A673 (cell line): ENCODE measurements around the gene SWI5. TPM values are rescaled to one million over a fixed set of nuclear protein-coding genes. Genes with fewer than 3 reads are reported as not detected.

Experiments
- BruUV-seq: library from RNA; stranded (reverse); fragments of 400-500 nt; replicated peaks from 2 replicates; lab custom pipeline; 2021; lab: Mats Ljungman, UMichigan
- CTCF ChIA-PET: fragments of 300-600 bp; sonication (Branson Sonifier 250); formaldehyde crosslinking; loops from one replicate; lab custom pipeline; 2022; ENCODE audit warnings: antibody characterized with exemption; lab: Charles Lee
- POLR2A ChIA-PET: fragments of 300-600 bp; sonication (Branson Sonifier 250); formaldehyde crosslinking; loops from one replicate; lab custom pipeline; 2022; ENCODE audit warnings: antibody characterized with exemption; ENCODE audit not compliant: low non-redundant PET; lab: Charles Lee
- DNase-seq: peaks from one replicate; pipeline ENCODE4 v3.0.0-alpha.2; 2015; ENCODE audit warnings: low spot score
- H3K27ac ChIP-seq: fragments of 200-600 bp; sonication (generic); 2 replicates; pipeline ENCODE4 v1.5.1; 2016; ENCODE audit warnings: mixed run types, low read depth, mild to moderate bottlenecking, mixed read lengths, antibody characterized with exemption, low read length; ENCODE audit not compliant: poor library complexity, severe bottlenecking
- H3K27me3 ChIP-seq: fragments of 200-600 bp; sonication (generic); replicated peaks from 2 replicates; pipeline ENCODE4 v1.6.1; 2017; ENCODE audit warnings: mixed run types, low read depth, mild to moderate bottlenecking, mixed read lengths, antibody characterized with exemption, low read length; ENCODE audit not compliant: insufficient read depth, poor library complexity
- H3K36me3 ChIP-seq: fragments of 200-600 bp; sonication (generic); 2 replicates; pipeline ENCODE4 v1.6.1; 2016; ENCODE audit warnings: mixed run types, mild to moderate bottlenecking, mixed read lengths, antibody characterized with exemption, low read length; ENCODE audit not compliant: insufficient read depth, poor library complexity, severe bottlenecking
- H3K4me1 ChIP-seq: fragments of 200-600 bp; sonication (generic); 2 replicates; pipeline ENCODE4 v1.6.1; 2017; ENCODE audit warnings: mixed run types, mild to moderate bottlenecking, mixed read lengths, antibody characterized with exemption, low read length; ENCODE audit not compliant: insufficient read depth, poor library complexity, severe bottlenecking
- H3K4me3 ChIP-seq: fragments of 200-600 bp; sonication (generic); 2 replicates; pipeline ENCODE4 v1.5.1; 2016; ENCODE audit warnings: low read depth, mixed run types, mild to moderate bottlenecking, mixed read lengths, low read length; ENCODE audit not compliant: poor library complexity, severe bottlenecking
- H3K9me3 ChIP-seq: fragments of 200-600 bp; sonication (generic); 2 replicates; pipeline ENCODE4 v1.6.1; 2016; ENCODE audit warnings: mixed run types, low read depth, mild to moderate bottlenecking, mixed read lengths, antibody characterized with exemption, low read length; ENCODE audit not compliant: poor library complexity, severe bottlenecking
- CTCF ChIP-seq: fragments of 300-800, 200-600 bp; sonication (generic); conservative IDR thresholded peaks from 2 replicates; pipeline ENCODE4 v1.5.1; 2017; ENCODE audit warnings: low read depth, mild to moderate bottlenecking, antibody characterized with exemption, low read length, moderate library complexity, mixed read lengths
- EZH2 ChIP-seq: fragments of 200-600 bp; sonication (generic); IDR thresholded peaks from 2 replicates; pipeline ENCODE4 v1.6.1; 2017; ENCODE audit warnings: borderline replicate concordance, low read depth, mild to moderate bottlenecking, mixed read lengths, antibody characterized with exemption, low read length; ENCODE audit not compliant: poor library complexity, severe bottlenecking
- intact Hi-C: fragments of 100-400 bp; cut with micrococcal nuclease; formaldehyde crosslinking; loops from one replicate; pipeline ENCODE4 v1.10.0; 2022; ENCODE audit not compliant: unreplicated experiment
- total RNA-seq: library from RNA; stranded (reverse); gene quantifications from 2 replicates; pipeline ENCODE4 v1.2.3, GENCODE V29; 2021

Gene SWI5
- total RNA-seq, 1 experiment from 2014 or later: 19.0 TPM

GRCh38 chr9:128323791-128324190, 47.7 kb downstream of the SWI5 start:
- DNase-seq: no peak
- intact Hi-C loops: no loop called here
- Histone ChIP-seq H3K27me3 (no peaks in the 10 kb centered on the region), H3K4me3 (peak overlapping the region; percentile 98), H3K27ac (peak overlapping the region; percentile 98), H3K4me1 (peaks cover 13% of the 10 kb centered on the region), H3K36me3 (peaks cover 19% of the 10 kb centered on the region), H3K9me3 (no peaks in the 10 kb centered on the region)
- TF ChIP-seq CTCF (no peak), EZH2 (no peak)
- ChIA-PET POLR2A (no interaction called here), CTCF (no interaction called here)
- no TSS peak for BruUV-seq

- peaks cover 19% of the 10 kb centered on the region for H3K36me3 ChIP-seq
- H3K27ac ChIP-seq: no peak overlapping the region
- H3K27me3 ChIP-seq: no peaks in the 10 kb centered on the region
- DNase-seq: no peak
- CTCF ChIA-PET: no interaction called here
- no TSS peak for BruUV-seq
- H3K4me3 ChIP-seq: no peak overlapping the region
- POLR2A ChIA-PET: no interaction called here
- TF ChIP-seq CTCF (no peak), EZH2 (no peak)
- H3K9me3 ChIP-seq: no peaks in the 10 kb centered on the region
- intact Hi-C loops: no loop called here
- H3K4me1 ChIP-seq: peaks cover 13% of the 10 kb centered on the region
These were observed 48.3 kb downstream of the SWI5 start for GRCh38 chr9:128324401-128324800.

GRCh38 chr9:128325629-128326028, 49.6 kb downstream of the SWI5 start:
- no peak overlapping the region for H3K27ac ChIP-seq
- peaks cover 19% of the 10 kb centered on the region for H3K36me3 ChIP-seq
- peaks cover 13% of the 10 kb centered on the region for H3K4me1 ChIP-seq
- H3K27me3 ChIP-seq: no peaks in the 10 kb centered on the region
- POLR2A ChIA-PET: no interaction called here
- DNase-seq: no peak
- BruUV-seq: no TSS peak
- H3K4me3 ChIP-seq: no peak overlapping the region
- TF ChIP-seq EZH2 (no peak), CTCF (no peak)
- CTCF ChIA-PET: no interaction called here
- H3K9me3 ChIP-seq: no peaks in the 10 kb centered on the region
- intact Hi-C loops: no loop called here
